ENCODE results near the gene ZNF730. TPM values are rescaled to one million over a fixed set of nuclear protein-coding genes. Genes with fewer than 3 reads are reported as not detected.

Gene ZNF730
- total and polyA plus RNA-seq, 2 of the 4 experiments (the other 2 are of a cell fraction), result 0.43 to 3.2 TPM

- no peaks in the 10 kb centered on the region for H3K36me3 ChIP-seq (ENCODE audit: control insufficient read depth, insufficient read depth, low read length)
- no peak for TF ChIP-seq SMC3 (IDR thresholded peaks at IDR 0.05; ENCODE audit: low read depth, low read length)
- H3K9me1 ChIP-seq (ENCODE audit: insufficient read depth, low read length), result no peaks in the 10 kb centered on the region
- ATAC-seq (ENCODE audit: low read depth), result no peak
- no peak overlapping the region for H3K14ac ChIP-seq (replicated peaks; ENCODE audit: low read depth, low read length)
- BruUV-seq (replicated peaks), result no TSS peak
- no peak overlapping the region for H4K91ac ChIP-seq (ENCODE audit: insufficient read depth, low read depth, low read length)
- H3K23ac ChIP-seq (ENCODE audit: low read depth, low read length), result no peak overlapping the region
- H2BK5ac ChIP-seq (ENCODE audit: low read depth, low read length, poor library complexity, severe bottlenecking), result no peak overlapping the region
- in situ Hi-C loops (cut with MboI; ENCODE audit: low sequenced_read_pairs) (no loop called here), dilution Hi-C loops (cut with HindIII; ENCODE audit: low sequenced_read_pairs, unreplicated experiment) (no loop called here), intact Hi-C loops (cut with micrococcal nuclease) (no loop called here)
- H3K79me1 ChIP-seq (ENCODE audit: low read depth in 1 of 2, low read length in 2 of 2), result no peaks in the 10 kb centered on the region
- no peak overlapping the region for H2AK9ac ChIP-seq (replicated peaks; ENCODE audit: low read depth, low read length, poor library complexity)
- no peak overlapping the region for H4K5ac ChIP-seq (ENCODE audit: low read depth, low read length)
- no peak overlapping the region for H3K18ac ChIP-seq (ENCODE audit: low read depth, low read length)
- no peak overlapping the region for H2BK20ac ChIP-seq (ENCODE audit: low read depth, low read length)
- H3K27me3 ChIP-seq (ENCODE audit: control insufficient read depth, insufficient read depth, low read length), result no peaks in the 10 kb centered on the region
- no peak overlapping the region for H3K4me3 ChIP-seq (ENCODE audit: insufficient read depth, low read depth, low read length)
- ChIA-PET CTCF (no interaction called here), POLR2A (ENCODE audit: unreplicated experiment) (no interaction called here)
- no peak for DNase-seq
- H3K9me3 ChIP-seq (ENCODE audit: control insufficient read depth, insufficient read depth, low read length), result peaks cover 24% of the 10 kb centered on the region
- no peak overlapping the region for H2BK15ac ChIP-seq (ENCODE audit: low read depth, low read length)
- no peak overlapping the region for H3K56ac ChIP-seq (ENCODE audit: extremely low read depth, insufficient read depth, low read length)
- H2BK120ac ChIP-seq (ENCODE audit: low read depth, low read length), result no peak overlapping the region
- H3K4ac ChIP-seq (ENCODE audit: low read depth, low read length), result no peak overlapping the region
- no peak overlapping the region for H2AFZ ChIP-seq (replicated peaks; ENCODE audit: low read length, poor library complexity)
- WGBS, 2 experiments (ENCODE audit: extremely low coverage in 2 of 2, insufficient read length in 1 of 2), result no CpG with 5 or more reads among the region's 11 CpGs
- no peak overlapping the region for H3K4me2 ChIP-seq (ENCODE audit: low read depth, low read length)
- H4K20me1 ChIP-seq (ENCODE audit: insufficient read depth, low read length), result no peaks in the 10 kb centered on the region
- H3K4me1 ChIP-seq (ENCODE audit: control insufficient read depth, insufficient read depth, low read length), result no peaks in the 10 kb centered on the region
- no peak overlapping the region for H4K8ac ChIP-seq (ENCODE audit: low read depth in 2 of 2, low read length in 2 of 2)
- H3K9ac ChIP-seq (ENCODE audit: low read depth, low read length), result no peak overlapping the region
- H3K27ac ChIP-seq (ENCODE audit: insufficient read depth, low read length), result no peak overlapping the region
- H2AK5ac ChIP-seq (ENCODE audit: low read depth, low read length), result no peak overlapping the region
Observed at GRCh38 chr19:23183251-23183650, 66.4 kb downstream of the ZNF730 start.

Measured in IMR-90 (cell line).